Activated CD8-positive, alpha-beta memory T cell treated with anti-CD3 and anti-CD28 coated beads, Interleukin-2, amount 50 U/mL, for 1 hour (primary cell): ENCODE results near the gene ZMYND19.
"Not testable (repeated sequence)": the region's sequence is repeated elsewhere in the genome, so short reads cannot be mapped to it uniquely, and the experiment has no call there.

ENCODE experiments used
- DNase-seq: peaks from one replicate; pipeline ENCODE4 v3.0.0-alpha.2; 2020; ENCODE audit errors: extremely low read depth

ZMYND19 gene

DNA sequence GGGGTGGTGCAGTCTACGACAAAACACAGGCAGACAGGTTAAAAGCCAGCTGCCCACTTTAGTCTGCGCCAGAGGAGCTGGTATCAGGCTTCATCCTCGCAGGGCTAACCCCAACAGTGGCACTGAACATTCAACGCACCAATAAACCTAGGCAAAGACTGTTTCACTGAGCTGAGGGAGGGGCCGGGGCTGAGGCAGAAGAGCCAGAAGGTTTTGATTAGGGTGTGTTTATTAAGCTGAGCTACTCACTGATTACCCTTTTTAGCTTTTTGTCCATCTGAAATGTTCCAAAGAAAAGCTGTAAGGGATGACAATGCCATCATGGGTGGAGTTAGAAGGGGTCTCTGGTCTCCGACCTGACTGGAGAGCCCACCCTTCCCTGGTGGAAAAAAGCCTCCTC is 1.4 kb downstream of the ZMYND19 start:
- no peak for DNase-seq

DNA sequence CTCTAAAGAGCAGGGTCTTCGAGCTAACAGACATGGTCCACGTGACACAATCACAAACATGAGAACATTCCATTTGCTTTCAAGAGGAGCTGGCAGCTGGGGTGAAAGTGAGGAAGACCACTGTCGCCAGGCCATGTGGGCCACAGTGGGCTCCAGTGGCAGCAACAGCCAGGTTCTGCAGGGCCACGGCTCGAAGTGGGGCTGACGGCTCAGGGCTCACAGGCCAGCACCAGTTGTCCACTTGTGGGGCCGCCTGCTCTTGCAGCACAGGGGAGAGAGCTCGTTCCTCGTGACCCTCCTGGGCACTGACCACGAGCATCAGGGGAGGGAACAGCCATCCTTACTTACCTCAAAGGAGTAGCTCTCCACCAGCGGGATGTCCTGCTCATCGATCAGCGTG is 2.0 kb downstream of the ZMYND19 start:
- DNase-seq, result no peak

DNA sequence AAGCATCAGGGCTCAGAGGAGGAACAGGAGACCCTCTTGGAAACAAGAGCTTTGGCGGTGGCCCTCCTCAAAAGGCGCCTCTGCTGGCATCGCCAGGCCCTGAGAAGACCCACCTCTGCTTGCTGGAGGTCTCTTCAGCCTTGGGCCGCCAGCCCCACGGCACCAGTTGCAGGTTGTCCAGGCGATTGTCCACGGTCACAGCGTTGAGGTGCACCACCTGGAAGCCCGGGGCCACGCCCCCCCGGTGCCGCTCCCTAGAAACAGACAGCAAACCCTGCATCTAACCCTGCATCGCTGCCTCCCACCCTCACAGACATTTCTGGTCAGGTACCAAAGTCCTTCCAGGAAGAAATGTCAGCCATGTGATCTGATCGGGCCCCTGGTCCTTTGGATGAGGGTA is 3.5 kb downstream of the ZMYND19 start:
- DNase-seq, result no peak

DNA sequence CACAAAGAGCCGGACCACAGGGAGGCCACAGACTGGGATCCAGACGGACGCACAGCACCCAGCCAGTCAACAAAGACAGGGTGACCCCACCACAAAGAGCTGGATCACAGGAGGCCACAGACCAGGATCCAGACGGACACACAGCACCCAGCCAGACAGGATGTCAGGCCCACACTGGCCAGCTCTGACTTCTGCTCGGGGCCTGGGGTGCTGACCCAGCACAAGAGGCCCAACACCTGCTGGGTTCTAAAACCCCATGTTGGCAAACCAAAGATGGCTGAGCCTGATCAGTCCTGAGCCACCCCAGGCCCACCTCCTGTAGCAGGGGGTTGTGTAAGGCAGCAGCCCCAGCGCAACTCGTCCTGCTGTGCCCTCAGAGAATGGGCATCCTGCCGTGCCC is 6.4 kb downstream of the ZMYND19 start:
- DNase-seq, result no peak

DNA sequence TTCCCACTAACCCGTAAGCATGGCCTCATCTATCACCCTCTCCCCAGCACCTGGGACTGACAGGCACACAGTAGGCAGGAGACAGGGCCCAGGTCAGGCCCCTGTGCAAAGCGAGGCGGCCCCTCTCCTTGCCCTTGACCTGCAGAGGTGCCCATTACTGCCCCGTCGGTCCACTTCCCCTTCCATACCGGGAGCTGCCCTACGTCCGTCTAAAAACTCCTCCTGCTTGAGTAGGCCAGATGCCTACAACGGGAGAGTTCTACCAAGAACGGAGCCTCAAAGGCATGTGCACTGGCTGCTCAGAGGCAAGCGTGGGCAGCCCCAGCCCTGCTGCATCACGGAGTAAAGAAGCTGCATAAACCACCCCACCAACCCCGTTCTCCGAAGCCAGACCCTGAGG is 7.0 kb downstream of the ZMYND19 start:
- DNase-seq, result no peak

DNA sequence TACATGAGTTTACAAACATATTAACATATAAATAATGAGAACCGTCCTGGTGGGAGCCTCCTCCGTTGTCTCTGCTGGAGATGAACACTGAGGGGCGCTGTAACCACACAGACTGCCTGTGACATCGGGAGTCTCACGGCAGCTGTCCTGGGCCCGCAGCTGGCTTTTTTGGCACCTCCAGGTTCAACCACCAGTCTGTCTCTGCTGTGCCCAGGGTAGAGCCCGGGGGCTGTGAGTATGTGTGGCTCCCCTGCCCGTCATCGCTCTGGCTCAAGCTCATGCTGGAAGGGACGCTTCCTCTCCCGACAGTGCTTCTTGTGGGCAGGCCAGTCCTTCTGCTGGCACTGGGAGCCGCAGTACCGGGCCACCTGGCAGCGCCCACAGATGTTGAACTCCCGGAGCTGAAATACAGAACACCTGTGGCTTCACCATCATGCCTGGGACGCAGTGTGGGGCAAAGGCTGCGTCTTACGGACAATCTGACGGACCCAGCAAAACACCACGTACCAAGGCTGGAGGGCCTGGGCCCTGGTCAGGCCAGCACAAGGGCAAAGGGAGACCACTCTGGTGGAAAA is 7.9 kb downstream of the ZMYND19 start:
- DNase-seq, result no peak

DNA sequence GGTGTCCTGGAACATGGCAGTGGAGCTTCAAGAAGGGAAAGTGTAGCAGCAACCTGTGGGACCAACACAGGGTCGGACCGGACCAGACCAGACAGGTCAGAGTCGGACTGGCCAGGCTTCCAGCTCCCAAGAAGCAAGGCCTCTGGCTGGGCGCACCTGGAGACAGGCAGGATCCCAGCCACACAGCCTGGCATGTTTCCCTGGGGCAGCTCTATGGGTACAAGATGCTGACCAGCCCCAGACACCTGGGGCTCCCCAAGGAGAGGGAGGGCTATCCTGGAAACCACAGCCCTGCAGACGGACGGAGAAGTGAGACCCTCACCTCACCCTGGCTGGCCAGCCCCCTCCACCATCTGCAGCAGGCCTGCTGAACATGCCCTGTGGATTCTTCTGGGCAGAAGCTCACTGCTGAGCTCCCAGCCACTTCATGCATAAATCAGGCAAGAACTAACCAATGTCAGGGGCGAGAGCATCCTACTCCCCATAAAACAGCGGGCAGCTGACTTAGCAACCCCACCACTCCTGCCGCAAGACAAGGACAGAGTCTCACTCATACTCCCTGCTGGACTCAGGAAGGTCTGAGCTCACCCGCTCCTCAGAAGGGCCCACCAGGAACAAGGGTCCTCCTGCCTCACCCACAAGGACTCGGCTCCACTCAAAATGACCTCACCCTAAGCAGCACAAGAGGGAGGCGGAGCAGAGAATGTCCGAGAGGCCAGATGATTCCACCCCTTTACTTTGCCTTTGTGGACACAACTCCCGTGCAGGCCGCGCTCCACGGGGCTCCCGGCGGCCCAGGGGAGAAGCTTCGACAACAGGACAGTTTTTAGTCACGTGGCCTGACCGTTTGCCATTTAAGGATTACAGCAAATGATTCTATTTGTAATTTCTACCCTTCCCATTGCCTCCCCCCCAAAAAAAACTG is 8.7 kb downstream of the ZMYND19 start:
- DNase-seq, result no peak

DNA sequence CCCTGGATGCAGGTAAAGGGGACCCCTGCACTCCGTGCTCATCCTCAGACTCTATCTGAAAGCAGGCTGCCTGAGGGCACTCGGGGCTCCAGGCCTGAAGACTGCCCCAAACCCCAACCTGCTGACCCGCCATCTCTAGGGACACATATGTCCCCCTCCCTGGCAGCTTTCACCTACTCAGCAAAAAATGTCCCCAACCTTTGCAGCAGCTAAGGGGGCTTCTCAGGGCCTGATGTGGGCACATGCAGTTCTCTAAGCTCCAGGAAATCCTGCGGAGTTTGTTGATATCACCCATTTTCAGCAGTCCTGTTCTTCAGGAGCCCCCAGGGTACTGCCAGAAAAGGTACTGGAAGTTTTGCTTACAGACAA is 9.4 kb downstream of the ZMYND19 start:
- DNase-seq, result no peak

DNA sequence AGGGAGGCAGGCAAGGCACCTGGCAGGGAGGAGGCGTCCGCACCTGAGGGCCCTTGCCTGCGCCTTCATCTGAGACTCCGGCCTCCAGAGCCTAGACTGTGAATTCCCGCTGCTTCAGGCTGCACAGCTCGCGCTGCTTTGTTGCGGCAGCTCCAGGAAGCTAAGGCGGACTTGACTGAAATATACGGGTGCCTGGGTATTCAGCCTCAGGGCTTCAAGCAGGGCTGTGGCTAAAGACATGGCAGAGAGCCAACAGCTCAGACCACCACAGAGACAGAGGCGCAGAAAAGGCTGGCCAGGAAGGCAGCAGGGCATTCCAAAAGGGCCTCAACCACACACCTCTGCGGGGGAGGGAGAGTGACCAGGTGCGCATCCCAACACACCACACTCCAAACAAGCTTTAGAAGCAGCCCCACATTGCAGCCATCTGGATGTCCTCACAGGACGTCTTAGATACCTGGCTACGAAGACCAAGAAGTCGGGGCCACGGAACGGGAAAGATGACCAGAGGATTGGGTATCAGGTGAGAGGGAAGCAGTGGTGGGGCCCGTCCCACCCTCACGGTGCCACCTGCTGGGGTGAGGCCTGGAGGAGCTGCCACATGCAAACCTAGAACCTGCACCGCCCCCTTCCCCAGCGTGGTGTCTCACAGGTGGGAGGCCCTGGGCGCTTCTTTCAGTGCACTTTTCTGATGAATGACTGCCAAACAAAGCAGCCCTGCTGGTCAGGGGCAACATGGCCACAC is 9.9 kb downstream of the ZMYND19 start:
- DNase-seq, result no peak

DNA sequence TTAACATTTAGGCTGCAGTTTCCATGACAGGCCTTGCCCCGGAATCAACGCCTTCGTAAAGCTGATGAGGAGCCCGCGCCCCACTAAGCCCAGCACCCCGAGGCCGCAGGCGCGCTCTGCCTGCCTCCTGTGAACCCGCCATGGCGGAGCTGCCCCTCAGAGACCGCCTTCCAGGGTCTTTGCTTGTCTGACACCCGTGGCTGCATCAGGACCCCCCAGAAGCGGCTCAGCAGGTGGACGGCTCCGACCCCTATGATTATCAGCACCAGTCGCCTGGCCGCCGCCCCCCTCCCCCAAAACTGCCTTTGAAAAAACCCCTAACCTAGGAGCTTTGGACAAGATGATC is 11.1 kb downstream of the ZMYND19 start:
- no peak for DNase-seq

DNA sequence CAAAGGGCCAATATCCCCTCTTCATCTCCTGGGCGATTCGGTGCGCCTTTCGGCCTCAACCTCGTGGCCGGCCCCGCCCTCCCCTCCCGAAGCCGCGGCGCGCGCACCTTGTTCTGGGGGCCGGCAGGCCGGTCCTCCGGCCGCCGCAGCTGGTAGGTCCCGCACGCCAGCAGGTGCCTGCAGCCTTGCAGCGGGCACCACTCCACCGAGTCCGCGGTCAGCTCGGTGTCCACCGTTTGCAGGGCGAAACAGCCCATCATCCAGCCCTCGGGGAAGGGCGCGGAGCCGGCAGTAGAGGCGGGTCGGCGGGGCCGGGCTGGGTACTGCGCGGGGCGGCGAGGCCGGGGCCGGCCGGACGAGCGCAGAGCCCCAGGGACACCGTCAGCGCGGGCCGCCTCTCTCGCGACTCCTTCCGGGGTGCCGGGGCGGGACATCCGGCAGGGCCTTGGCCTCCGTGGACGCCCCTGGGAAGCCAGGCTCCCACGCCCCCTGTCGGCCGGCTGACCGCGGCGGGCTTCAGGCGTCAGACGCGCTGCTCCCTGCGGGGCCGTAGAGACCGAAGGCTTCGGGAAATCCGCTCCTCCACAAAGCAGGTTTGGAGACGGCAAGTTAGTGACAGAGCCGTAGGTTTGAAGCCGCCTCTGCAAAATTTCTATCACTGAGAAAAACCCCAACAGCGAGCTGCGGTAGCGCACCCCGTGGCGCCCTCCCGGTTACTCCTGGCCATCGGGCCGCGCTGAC is 11.6 kb downstream of the ZMYND19 start, which contains the start of gene DPH7:
TSS of gene DPH7 (minus strand) at position 408 of the 741 bp plus-strand sequence. CDS start at position 260, 148 bp downstream.
- peak; percentile 71 for DNase-seq

DNA sequence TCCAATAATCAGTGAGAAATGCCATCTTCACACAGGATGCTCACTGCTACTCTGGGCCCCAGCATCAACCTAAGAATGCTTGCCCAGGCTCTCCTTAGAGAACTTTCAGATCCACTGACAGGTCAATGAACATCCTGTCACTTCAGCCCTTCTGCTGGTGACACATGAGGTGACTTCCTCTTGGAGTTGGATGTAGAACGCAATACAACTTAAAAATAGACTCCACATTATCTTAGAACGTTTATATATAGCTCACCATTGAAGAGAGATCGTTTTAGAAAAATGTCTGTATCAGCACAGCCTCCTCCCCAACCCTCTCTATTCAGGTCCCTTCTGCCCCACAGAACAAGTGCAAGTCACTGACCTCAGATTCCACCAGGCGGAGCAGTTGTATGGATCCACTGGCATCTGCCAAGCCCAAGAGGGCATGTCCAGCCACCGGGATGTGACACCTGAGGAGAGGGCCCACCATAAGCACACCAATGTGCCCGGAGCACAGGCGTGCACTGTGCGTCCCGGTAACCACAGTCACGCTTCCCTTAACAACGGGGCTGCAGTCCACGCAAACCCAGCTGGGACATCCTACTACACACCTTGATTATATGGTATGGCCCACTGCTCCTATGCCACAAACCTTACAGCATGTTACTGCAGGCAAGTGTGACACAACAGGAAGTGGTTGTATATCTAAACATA is 14.4 kb downstream of the ZMYND19 start:
- DNase-seq, result no peak

DNA sequence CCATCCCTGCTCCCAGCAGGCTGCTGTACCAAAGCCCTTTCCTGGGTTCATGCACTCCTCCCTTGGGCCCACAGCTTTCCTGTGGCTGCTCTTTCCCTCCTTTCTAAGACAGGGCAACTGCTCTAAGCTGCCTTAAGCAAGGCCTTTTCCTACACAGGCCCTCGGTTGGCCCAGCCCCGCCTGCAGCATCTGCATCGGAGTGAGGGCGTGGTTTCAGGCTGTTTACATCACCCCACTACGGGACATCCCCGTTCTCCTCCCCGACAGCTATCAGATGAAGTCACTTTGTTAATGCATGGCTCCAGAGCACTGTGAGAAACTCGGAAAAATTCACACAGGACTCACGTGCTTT is 15.0 kb downstream of the ZMYND19 start:
- DNase-seq, result no peak

DNA sequence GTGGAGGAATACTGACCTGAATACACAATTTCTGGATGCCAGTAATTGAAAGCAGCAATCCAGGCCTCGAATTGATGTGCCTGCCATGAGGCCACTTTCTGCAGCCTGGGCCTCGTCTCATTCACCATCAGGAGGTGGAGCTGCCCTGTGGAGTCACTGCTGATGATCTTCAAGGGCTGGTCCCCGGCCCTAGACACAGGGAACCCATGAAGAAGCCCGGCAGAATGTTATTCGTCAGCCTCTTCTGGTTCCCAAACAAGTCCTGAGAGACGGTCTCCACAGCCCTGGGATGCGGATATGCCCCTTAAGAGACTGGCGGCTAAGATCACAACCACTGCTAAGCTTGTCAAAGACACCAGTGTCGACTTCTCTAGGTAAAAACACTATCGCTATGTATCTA is 16.1 kb downstream of the ZMYND19 start:
- DNase-seq, result no peak

DNA sequence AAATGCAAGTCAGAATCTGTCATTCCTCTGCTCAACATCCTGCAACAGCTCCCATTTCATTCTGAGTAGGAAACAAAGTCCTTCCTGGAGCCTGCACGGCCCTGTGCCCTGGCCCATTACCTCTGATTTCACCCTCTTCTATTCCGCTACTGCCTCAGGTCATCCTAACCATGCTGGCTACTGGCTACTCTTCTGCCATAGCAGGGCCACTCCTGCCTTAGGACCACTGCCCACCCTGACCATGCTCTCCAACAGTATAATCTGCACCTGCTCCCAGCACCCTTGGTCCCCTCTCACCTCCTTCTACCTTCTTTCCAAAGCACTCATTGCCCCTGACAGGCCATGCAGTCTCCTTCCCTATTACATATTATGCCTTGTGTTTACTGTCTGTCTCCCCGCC is 19.7 kb downstream of the ZMYND19 start:
- no peak for DNase-seq

DNA sequence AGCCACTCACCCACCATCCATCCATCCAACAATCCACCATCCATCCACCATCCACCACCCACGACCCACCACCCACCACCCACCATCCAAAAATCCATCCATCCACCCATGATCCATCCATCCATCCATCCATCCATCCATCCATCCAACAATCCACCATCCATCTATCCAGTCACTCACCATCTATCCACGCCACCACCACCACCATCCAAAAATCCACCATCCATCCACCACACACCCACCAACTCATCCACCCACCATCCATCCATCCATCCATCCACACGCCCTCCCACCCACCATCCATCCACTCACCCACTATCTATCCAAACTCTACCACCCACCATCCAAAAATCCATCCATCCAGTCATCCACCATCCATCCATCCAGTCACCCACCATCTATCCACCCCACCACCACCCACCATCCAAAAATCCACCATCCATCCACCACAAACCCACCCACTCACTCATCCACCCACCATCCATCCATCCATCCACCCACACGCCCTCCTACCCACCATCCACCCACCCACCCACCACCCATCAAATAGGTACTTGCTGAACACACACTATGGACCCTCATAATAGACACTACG is 20.6 kb downstream of the ZMYND19 start:
- no peak for DNase-seq

DNA sequence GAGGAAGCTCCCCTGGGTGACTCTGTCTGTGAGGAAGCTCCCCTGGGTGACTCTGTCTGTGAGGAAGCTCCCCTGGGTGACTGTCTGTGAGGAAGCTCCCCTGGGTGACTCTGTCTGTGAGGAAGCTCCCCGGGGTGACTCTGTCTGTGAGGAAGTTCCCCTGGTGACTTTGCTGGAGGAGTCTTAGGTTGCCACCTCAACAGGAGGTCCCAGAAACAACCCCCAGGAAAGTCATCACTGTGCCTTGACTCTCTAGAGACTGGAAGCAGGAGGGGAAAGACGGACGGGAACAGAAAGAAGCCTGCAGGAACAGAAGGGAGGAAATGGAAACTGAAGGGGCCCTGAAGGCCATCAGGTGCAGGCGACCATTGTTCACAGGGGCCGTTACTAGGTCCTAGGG is 21.9 kb downstream of the ZMYND19 start:
- not testable (repeated sequence) for DNase-seq

DNA sequence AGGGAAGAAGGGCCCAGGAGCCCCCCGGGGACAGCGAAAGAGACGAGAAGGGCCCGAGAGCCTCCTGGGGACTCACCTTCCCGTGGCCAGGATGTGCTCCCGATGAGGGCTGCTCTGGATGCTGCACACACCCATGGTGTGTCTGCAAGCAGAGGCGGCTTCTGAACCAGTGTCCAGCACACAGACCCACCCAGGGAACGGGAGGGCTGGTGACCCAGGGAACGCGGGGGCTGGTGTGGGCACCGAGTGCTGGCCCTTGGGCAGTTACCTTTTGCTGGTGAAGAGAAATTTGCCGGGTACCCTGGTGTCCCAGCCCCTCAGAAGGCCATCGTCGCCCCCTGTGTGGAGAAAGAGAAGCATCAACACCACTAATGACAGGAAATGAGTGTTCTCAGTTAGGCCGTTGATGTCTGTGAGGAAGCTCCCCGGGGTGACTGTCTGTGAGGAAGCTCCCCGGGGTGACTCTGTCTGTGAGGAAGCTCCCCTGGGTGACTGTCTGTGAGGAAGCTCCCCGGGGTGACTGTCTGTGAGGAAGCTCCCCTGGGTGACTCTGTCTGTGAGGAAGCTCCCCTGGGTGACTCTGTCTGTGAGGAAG is 25.4 kb downstream of the ZMYND19 start:
- DNase-seq, result no peak

DNA sequence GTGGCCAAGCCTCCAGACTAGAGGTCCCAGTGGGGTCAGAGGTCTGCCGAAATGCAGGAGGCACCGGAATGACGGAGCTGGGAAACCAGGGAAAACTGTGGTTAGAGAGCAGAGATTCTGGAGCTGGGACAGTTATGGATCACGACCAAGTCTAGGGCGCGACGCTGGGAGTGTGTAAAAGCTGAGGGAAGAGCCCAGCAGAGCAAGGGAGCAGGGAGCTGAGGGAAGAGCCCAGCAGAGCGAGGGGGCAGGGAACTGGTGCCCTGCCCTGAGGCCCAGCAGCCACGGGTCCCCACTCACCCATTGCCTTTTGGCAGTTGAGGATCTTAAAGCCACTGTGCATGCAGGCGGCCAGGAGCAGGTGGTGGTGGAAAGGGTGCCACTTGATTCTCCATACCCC is 26.2 kb downstream of the ZMYND19 start:
- DNase-seq, result no peak

DNA sequence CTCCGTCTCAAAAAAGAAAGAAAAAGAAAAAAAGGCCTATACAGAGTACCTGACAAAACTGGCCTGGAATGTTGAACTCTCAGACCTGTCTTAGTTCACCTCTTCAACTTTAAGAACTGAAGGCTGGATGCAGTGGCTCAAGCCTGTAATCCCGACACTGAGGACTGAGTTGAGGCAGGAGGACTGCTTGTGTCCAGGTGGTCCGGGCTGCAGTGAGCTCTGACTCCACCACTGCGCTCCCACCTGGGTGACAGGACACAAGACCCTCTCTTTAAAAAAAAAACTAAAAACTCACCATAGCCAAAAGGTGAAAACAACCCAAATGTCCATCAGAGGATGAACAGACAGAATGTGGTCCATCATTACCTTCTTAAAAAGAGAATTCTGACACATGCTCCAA is 32.2 kb downstream of the ZMYND19 start:
- DNase-seq, result no peak
